GM04503 (cell line): ENCODE results near the gene POSTN.
A peak's percentile ranks its signal among the peaks of the same experiment; 100 is the strongest.

Experiments
- DNase-seq: peaks from one replicate; pipeline ENCODE4 v3.0.0-alpha.2; 2012; ENCODE audit warnings: low read depth

POSTN gene, protein sequence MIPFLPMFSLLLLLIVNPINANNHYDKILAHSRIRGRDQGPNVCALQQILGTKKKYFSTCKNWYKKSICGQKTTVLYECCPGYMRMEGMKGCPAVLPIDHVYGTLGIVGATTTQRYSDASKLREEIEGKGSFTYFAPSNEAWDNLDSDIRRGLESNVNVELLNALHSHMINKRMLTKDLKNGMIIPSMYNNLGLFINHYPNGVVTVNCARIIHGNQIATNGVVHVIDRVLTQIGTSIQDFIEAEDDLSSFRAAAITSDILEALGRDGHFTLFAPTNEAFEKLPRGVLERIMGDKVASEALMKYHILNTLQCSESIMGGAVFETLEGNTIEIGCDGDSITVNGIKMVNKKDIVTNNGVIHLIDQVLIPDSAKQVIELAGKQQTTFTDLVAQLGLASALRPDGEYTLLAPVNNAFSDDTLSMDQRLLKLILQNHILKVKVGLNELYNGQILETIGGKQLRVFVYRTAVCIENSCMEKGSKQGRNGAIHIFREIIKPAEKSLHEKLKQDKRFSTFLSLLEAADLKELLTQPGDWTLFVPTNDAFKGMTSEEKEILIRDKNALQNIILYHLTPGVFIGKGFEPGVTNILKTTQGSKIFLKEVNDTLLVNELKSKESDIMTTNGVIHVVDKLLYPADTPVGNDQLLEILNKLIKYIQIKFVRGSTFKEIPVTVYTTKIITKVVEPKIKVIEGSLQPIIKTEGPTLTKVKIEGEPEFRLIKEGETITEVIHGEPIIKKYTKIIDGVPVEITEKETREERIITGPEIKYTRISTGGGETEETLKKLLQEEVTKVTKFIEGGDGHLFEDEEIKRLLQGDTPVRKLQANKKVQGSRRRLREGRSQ

DNA sequence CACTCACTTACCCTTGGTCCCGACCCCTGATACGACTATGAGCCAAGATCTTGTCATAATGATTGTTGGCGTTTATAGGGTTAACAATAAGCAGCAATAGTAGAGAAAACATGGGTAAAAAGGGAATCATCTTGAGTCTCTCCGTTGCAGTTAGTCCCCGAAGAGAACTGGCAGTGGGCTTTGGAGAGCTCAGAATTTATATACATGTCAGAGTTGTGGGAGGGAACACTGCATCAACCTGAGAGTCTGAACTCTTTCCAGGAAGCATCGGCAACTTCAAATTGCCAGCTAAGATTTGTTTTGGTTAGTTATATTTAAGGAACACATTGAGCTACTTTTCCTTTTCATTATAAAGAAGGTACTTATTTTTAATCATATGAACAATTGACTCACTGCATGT, at the start of gene POSTN:
Gene POSTN, minus strand, starts transcription at position 172 of the 400 bp plus-strand sequence. Its CDS starts 42 bp downstream, at position 130.
- no peak for DNase-seq

DNA sequence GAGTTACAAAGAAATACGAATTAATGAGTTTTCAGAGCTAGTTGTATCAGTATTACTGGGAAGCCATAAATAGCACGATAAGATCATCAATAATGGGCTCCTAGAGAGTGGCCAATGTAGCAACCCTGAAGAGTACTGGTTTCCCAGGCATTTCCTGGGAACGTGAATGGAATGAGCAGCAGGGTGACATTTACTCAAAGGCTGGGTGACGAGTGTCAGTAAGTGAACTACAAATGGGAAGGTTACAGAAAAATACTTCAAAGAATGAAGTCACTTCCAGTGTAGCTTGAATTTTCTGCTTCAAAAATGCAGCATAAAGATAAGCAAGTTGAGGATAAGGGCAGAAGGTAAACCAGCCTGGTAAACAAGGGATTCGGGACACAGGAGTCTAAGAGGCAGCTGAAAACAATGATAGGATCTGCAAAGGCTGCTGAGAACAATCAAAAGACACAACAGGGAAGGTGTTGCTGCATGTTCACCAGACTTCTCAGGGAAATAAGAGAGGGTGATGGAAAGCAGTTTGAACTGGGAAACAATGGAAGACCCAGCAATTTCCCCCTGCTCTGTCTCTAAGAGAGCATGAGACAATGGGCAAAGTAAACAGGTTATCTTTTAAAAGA, 48.6 kb upstream of the POSTN start:
- DNase-seq, result no peak

DNA sequence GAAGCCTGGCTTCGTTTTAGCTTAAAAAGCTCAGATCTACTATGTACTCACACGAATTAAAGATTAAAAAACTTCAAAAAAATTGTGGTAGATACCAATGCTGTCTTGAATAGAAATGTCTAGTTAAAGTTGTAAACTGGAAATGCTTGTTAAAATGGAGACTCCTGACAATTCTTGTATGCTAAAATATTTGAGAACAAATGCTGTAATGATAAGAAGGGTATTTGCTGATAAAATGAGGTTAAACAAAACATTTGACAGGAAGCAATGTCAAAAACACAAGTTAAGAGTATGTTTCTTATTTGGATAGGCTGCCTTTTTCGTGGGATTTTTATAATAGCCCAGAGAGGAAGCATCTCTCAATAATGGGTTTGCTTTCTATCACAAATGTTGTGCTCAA, 48.0 kb upstream of the POSTN start:
- DNase-seq, result no peak

DNA sequence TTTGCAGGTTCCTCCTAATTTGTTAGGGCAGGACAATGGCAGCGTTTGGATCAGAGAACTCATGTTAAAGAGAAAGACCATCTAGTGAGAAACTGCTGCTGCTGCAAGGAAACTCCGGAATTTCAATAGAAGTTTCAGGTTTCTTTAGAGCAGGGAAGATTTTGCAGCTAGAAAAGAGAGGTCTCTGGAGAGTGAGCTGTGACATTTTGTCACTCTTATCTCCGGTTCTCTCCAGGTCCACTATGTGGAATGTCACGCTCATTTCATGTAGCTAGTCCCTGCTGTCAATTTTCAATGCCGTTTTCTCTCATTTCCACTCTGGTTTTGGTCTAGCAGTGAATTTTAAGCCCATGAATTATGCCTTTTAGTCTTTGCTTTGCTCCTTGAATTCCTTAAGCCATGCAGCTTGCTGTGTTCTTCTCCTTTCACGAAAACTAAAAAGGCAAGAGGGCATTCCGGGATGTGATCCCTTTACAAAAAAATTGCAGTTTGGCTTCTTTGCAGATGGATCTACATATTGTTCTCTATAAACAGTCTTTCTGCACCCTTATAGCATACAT, 46.7 kb upstream of the POSTN start:
- DNase-seq, result no peak

DNA sequence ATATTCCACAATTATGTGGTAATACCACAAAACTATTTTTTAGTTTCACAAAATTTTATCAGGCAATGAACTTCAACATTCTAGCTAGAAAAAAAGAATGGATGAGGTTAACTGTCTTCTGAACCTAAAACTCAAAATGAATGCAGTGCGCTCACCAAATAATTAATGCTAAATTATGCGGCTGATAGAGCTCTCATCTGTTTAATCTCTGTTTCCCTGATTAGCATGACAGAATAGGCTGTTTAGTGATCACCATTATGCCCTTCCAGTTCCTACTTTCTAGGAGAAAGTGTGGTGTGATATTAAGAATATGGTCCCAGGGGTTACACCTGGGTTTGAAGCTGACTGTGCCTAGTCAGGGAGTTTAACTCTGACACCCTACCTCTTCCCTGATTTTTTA, 42.8 kb upstream of the POSTN start:
- DNase-seq, result no peak

DNA sequence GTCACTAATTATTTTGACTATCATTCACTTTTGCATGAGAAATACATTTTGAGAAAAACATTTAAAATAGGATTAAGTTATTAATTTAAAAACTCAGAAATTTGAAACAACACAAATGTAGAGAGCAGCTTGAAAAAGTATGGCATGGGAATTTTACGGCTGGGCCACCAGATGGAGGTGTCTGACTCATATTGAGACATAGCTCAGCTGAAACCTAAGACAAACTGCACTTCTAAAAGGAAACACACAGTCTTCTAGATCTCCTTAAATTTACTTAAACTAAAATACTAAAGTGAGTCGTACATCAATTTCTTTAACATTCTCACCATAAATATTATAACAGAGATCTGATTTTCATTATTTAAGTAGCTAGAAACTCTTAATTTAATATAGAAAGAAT, 41.9 kb upstream of the POSTN start:
- DNase-seq, result no peak

DNA sequence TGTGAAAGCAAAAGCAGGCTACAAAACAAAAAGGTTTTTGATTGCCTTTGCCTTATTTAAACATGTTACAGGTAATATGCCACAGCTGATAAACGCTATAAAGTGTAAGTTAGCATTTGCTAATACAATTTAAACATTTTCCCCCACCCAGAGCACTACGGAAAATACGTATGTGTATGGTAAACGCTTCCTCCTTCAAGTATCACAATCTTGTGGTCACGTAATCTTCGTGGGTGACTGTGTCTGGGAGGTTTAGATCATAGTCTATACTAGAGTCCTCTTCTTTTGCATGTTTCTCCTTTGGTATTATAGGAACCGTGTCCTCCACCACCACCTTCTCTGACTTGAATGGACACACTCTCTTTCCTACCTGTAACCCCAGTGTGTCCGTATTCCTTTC, 38.1 kb upstream of the POSTN start:
- no peak for DNase-seq

DNA sequence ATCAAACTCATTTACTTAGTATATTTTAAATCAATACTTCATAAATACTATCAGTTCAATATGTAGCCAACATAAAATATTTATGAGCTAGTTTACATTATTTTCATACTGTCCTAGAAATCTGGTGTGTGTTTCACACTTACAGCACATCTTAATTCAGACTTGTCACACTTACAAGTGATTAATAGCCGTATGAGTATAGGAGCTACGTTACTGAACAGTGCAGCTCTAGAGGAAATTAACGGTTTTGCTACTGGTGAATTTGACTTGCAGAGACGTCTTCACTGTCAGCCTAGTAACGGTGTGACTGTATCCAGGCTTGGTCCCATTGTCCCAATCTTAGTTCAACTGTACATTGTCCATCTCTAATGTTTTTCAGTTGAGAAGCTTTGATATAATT, 33.7 kb upstream of the POSTN start:
- DNase-seq, result no peak

DNA sequence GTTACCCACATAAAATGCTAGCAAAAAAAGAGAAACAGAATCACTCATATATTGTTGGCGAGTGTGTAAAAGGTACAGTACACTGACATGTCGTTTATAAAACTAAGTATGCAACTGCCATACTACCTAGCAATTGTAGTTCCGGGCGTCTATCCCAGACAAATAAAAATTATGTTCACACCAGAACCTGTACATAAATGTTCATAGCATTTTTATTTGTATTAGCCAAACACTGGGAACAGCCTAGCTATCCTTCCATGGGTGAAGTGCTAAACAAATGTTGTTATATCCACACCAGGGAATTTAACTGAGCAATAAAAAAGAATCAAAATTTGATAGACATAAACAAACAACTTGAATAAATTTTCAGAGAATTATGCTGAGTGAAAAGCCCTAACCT, 28.9 kb upstream of the POSTN start:
- no peak for DNase-seq

DNA sequence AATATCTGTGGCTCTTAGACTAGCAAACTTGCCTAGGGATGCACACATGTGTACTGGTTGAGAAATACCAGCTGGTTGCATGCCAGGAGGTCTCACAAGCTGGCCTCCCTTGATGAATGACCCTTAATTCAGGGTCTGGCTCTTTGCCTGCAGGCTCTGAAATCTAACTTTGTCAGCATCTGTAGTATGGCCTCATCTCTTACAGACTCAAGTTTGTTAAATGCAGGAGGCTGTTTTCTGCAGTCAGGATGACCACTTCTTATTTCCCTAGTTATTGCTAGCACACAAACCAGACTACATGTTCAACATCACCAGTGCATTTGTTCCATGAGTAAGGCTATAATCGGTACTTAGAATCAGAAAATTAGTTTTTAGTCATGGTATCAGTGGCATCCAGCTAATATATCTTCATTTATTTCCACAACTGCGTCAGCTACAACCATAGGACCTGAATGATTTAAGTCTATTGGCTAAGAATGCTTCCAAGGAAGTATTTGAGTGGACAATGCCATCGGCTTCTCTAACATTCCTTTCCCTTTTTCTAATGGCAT, 23.3 kb upstream of the POSTN start:
- DNase-seq, result peak; percentile 61

DNA sequence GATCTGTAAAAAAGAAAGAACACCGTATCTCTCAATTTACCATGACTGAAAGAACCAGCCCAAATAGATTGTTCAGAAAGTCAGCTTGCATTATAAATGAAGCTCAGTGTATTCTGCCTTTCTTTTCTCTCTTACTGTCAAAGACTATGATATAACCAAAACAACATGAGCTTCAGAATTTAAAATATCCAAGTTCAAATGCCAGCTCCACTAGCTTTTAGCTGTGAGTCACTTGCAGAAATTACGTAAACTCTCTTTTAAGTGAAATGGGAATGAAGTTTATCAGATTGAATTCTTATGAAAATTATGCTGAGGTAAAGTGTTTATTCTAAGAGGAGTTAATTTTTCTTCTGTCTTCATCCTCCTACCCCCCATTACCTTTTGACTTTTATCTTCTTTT, 20.0 kb upstream of the POSTN start:
- DNase-seq, result peak; percentile 56

DNA sequence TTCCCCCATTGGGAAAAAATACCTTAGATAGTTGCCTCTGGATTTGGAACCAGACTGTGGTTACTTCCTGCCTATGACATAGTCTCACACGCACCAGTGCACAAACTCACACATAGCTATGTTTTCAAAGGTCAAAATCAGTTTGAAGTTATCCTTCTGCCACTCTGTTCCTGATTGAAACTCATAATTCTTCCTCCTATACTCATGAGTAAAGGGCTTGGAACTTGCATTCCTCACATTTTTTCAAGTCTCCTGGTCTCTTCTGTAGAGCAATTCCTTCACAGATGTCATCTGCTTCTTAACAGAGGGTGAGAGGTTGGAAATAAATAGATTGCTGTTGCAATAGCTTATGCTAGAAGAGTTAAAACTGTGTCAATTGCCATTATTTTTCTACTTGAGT, 18.6 kb upstream of the POSTN start:
- DNase-seq, result peak; percentile 94

DNA sequence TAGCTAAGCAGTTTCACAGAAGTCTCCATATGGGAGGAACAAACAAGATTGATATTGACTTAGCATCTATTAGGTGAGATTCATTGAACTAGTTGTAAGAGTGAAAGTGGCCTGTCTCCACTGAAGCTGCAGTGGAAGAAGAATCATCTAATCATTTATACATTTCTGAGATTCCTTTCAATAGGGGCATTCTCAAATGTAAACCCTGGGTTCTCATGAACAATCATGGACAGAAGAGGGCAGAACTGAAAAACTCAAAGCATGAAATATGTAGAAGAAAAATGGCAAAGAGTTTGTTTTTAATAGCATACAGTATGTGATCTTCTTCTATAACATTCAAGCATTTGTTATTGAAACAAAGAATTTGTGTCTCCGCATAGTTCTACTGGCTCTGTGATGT, 17.6 kb upstream of the POSTN start:
- DNase-seq, result no peak

DNA sequence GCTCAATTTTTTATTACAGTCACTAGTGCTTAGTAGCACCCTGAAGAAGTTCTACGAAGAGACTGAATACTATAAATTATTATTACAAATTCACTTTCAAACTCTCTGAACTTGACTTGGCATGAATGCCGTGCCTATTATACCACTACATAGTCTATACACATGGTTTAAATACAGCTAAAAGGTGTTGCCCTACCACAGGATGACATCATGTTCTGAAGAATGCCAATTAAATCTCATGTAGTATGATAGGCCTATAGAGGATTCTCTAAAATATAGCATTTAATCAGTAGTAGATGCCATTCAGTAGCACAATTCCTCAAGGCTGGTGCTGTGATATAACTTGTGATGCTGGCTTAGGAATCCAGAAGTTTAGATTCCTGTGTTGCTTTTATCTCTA, 16.7 kb upstream of the POSTN start:
- no peak for DNase-seq

DNA sequence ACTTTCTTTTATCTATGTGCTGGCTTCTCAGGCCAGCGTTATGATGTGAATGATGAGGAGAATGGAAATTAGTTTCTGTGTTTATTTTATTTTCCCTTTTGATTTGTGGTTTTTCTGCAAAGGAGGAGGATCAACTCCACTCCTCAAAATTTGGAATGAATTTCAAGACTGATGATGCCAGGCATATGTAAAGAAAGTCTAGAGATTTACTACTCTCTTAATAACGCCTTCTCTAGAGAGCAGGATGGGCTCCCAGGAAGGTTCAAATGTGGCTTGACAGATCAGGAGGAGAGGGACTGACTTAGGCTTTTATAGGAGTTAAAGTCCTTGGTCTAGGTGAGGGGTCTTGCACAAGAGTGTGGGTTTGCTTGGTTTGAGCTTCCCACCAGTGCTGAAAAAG, 15.1 kb upstream of the POSTN start:
- DNase-seq, result no peak

DNA sequence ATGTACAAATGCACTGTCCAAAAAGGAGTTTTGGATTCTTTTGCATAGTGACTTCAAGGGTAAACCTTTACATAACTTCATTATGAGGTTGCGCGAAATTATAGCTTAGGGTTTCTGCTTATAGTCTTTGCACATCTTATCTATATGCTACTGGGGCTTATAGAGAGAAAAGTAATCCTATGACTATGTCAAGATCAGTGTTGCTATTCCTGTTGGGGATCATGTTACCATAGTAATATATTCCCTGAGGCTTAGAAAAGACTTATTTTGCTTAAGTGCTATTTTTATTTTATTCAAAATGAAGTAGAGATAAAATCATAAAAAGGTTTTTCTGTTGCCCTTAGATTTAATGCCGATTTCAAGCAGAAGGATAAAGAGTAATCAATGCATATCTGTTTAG, 14.7 kb upstream of the POSTN start:
- DNase-seq, result no peak

DNA sequence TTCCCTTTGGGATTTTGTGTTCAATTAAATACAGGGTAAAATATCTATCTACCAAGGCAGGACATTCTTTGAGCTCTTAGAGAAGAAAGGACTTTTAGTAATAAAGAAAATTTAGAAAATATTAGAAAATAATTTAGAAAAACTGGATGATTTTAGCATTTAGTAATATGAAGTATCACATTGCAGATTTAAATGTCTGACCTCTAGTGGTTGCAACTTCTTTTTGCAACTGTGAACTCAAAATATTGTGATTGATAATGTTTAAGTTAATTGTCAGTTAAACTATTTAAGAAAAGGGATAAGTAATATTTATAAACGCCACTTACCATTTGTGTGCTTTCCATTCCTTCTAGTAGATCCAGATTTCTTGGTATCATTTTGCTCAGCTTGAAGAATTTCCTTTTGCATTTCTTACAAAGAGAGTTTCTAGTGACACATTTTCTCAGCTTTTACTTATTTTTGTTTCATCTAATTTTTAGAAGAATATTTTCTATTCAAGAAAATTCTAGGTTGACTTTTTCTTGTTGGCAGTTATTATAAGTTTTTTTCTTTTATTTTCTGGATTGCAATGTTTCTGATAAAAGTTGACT, 10.3 kb upstream of the POSTN start:
- DNase-seq, result no peak

DNA sequence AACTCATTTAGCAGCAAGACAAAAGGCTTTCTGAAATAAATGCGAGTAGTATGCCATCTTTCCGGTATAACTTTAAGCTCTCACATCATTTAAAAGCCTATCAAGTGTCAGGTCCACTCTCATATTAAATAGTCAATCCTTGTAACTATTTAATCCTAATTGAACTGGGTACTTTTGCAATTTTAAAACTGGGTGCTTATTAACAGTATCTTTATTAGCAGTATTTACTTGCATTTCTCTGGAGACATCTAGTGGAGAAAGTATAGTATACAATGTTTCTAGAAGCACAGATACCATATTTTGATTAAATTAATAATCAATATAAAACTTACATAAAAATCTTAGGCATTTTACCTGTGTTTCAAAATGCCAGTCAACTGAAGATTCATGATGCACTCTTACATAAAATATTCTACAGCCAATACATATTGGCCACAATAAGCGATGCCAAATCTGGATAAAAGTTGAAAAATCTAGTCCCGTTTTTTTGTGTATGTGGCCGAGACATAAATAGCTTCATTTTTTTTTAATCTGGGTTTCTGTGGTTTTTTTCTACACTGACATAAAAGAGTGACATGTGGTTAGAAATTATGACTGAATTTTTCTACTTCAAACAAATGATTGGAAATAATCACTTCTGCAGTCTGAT, 4.3 kb upstream of the POSTN start:
- DNase-seq, result no peak

DNA sequence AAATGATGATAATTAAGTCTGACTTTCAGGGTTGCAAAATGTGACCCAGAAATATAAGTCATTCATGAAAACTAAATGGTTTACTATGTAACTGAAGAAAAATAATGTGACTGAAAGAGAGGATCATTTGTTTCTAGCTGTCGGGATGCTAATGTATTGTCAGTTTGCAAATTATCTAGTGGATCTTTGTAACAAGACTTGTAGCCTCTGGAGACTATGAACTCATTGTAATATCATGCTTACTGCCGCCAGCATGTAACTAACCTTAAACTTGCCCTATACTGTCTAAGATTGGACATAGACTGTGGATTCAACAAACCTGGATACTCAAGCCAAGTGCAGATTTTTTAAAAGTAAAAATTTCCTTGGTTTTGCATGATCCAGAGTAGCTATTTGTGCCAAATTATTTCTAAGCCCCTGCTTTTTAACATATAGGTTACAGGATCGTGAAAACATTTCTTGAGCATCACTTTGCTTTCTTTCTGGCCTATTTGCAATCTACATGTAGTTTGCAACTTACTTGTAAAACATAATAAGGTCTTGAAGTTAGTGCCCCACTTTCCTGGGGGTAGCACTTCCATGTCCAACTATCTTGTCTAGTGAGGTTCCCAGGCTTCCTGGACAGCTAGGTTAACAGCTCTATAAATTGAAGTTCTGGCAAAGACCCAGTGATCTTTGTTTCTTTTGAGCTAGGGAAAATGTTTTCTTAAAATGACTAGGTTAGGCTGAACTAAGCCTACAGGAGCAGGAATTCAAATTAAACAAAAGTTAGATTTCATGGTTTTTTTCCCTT, 3.3 kb upstream of the POSTN start:
- DNase-seq, result no peak

DNA sequence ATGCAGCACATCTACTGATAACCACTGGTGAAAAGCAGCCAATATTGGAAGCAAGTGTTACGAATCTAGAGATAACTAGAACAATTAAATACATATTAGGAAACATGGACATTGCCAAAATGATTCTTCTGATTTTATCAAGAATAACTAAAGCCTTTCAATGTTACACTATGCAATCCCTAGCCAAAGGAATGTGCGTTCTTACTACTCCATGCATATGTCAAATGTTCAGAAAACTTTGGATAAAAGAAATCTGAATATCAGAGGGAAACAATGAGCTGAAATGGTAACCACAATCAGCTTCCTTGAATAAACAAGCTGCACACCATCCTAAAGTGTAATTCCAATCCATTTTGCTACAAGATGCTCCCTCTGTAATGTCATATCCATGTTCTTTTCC, 951 bp upstream of the POSTN start:
- no peak for DNase-seq
